Activated naive CD4-positive, alpha-beta T cell treated with anti-CD3 and anti-CD28 coated beads, Interleukin-2, amount 50 U/mL, for 24 hours (primary cell): Measurements from ENCODE around the gene MAB21L3.

Experiments
- H3K27ac Mint-ChIP-seq: one replicate; pipeline ENCODE4 v1.8.0; 2021; ENCODE audit warnings: mild to moderate bottlenecking, mixed read lengths
- H3K27me3 Mint-ChIP-seq: one replicate; pipeline ENCODE4 v1.8.0; 2021; ENCODE audit warnings: mixed read lengths
- H3K36me3 Mint-ChIP-seq: one replicate; pipeline ENCODE4 v1.8.0; 2021; ENCODE audit warnings: mixed read lengths
- H3K4me1 Mint-ChIP-seq: one replicate; pipeline ENCODE4 v1.8.0; 2021; ENCODE audit warnings: mixed read lengths
- H3K4me3 Mint-ChIP-seq: one replicate; pipeline ENCODE4 v1.8.0; 2021; ENCODE audit warnings: mild to moderate bottlenecking, mixed read lengths
- H3K9me3 Mint-ChIP-seq: one replicate; pipeline ENCODE4 v1.8.0; 2021; ENCODE audit warnings: mixed read lengths

MAB21L3 gene

DNA sequence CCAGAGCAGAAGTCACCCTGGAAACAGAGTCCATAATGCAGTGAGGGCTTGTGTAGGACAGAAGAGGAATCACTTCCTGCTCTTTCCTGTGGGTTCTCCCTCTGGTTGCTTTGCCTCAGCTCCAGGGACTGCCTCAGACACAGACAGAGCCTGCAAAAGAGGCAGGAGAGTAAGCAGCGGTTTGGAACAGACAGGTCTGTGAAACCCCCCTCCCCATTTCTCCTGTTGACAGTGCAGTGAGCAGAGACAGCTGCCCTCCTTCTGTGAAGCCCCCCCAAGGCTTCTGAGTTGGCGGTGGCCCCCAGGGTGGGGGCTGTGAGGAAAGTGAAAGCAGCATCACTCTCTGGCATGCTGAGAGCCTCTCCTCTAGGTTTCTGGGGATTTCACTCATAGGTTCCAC is 53.0 kb downstream of the MAB21L3 start:
- Mint-ChIP-seq H3K9me3 (no peaks in the 10 kb centered on the region), H3K27ac (no peak overlapping the region), H3K4me1 (peaks cover 18% of the 10 kb centered on the region), H3K36me3 (no peaks in the 10 kb centered on the region), H3K27me3 (no peaks in the 10 kb centered on the region), H3K4me3 (no peak overlapping the region)

DNA sequence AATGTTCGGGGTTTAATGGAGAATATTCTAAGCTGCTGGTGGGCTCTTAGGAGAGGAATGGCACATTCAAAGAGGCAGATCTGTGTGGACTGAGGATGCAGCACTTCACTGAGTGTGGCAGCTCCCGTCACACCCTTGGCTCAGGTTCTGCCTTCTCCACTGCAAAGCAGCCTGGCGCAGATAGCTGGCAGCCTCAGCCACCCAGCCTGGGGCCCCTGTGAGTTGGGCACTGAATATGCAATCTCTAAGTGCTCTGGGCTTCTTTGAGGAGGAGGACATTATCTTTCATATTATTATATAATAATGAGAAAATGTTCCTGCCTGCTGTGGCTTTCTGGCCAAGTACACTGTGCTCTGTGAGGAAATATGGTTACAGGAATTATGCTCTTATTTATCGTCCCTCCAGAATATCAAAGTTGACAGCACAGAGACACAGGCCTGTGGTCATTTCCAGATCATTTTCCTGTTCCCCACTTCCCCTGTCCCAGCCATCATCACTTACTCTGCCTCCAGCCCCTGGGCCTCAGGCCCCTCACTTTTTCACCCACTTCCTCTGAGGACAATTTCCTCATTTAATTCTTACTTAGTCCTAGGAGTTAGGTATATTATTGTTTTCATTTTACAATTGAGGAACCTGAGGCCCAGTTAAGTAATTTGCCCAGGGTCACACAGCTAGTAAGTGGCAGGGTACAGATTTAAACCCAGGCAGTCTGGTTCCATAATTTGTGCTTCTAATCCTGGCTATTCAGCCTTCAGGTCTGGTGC is 53.6 kb downstream of the MAB21L3 start:
- H3K4me3 Mint-ChIP-seq, result no peak overlapping the region
- no peaks in the 10 kb centered on the region for H3K9me3 Mint-ChIP-seq
- peaks cover 20% of the 10 kb centered on the region for H3K4me1 Mint-ChIP-seq
- no peak overlapping the region for H3K27ac Mint-ChIP-seq
- no peaks in the 10 kb centered on the region for H3K27me3 Mint-ChIP-seq
- no peaks in the 10 kb centered on the region for H3K36me3 Mint-ChIP-seq

DNA sequence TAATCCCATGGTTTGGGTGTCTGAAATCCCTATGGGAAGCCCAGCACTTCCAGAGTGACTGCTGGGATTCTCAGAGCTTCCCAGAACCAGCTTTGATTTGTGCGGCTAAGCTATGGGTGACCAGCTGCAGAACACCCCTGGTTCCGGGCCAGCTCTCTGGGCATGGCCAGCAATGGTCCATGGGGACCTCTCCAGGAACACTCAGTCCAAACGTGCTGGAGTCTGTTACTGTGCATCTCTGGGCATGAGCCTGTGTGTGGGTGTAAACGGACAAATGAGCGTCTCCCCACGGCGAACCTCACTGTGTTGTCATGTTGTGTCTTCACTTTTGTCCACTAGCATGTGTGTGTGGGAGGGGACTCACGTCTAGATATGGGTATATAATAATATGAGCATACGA is 54.4 kb downstream of the MAB21L3 start:
- no peaks in the 10 kb centered on the region for H3K36me3 Mint-ChIP-seq
- H3K27me3 Mint-ChIP-seq, result no peaks in the 10 kb centered on the region
- no peaks in the 10 kb centered on the region for H3K9me3 Mint-ChIP-seq
- peaks cover 20% of the 10 kb centered on the region for H3K4me1 Mint-ChIP-seq
- H3K27ac Mint-ChIP-seq, result no peak overlapping the region
- H3K4me3 Mint-ChIP-seq, result no peak overlapping the region

DNA sequence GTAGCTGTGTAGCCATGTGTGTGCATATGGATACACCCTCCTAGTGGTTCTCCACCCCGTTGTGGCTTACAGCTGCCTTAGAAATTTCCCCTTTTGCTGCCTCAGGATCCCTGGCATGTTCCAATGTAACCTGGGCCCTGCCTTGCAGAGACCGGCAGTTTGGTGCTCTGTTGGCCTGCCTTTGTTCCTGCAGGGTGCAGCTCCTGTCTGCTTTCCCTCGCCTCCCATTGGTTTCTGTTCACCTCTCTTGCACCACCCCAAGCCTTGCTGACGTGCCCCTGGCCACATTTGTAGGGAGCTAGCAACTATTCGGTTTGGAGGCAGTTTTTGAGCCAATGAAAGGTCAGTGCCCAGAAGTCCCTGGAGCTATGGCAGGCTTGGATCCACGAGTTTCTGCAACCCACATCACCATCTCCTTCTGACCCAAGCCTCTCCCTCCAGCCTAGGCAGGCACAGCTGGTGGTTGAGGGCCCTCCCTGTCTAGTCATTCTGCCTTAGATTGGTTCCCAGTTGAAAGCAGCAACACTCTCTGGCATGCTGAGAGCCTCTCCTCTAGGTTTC is 54.9 kb downstream of the MAB21L3 start:
- Mint-ChIP-seq H3K4me1 (peaks cover 20% of the 10 kb centered on the region), H3K4me3 (no peak overlapping the region), H3K27me3 (no peaks in the 10 kb centered on the region), H3K9me3 (no peaks in the 10 kb centered on the region), H3K27ac (no peak overlapping the region), H3K36me3 (no peaks in the 10 kb centered on the region)

DNA sequence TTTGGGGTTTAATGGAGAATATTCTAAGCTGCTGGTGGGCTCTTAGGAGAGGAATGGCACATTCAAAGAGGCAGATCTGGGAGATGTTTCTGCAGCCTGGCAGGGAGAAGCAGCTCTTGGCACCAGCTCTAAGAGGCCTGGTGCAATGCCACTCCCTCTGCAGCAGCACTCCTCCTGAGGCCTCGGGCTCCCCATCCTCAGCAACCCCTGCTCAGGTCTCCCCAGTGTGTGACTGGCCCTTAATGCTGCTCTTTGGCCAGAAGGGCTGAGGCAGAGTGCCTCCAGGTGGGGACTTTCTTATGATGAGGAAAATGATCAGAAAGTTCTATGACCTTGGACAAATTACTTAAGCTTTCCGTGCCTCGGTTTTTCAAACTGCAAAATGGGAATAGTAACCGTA is 55.5 kb downstream of the MAB21L3 start:
- peaks cover 20% of the 10 kb centered on the region for H3K4me1 Mint-ChIP-seq
- H3K9me3 Mint-ChIP-seq, result no peaks in the 10 kb centered on the region
- no peak overlapping the region for H3K4me3 Mint-ChIP-seq
- no peaks in the 10 kb centered on the region for H3K27me3 Mint-ChIP-seq
- H3K27ac Mint-ChIP-seq, result no peak overlapping the region
- no peaks in the 10 kb centered on the region for H3K36me3 Mint-ChIP-seq

DNA sequence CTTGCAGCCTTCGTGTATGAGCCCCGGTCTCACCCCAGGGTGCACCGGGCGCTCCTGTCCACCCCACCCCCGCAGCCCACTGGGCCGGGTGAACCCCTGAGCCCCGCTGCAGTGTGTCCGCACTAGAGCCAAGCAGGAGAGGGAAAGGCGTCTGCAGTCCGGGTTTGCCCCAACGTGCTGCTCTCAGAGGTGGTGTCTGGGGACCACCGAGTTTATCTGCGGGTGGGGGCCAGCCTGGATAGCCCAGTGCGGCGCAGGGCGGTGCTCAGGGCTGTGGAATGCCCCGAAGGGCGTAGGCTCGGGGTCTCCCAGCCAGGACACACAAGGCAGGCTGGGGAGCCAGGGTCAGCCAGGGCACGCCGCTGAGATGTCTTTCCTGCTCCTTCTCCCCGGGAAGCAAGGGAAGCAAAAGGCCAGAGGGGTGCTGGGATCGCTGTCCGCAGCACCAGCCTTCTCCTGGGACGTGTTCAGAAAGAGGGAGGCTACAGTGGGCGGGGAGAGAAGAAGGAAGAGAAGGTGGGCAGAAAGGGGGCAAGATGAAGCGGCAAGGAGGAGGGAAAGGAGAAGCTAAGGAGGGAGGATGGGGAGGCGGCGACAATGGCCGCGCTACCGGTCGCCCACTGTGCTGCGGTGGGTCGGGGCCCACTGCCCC is 56.6 kb downstream of the MAB21L3 start:
- Mint-ChIP-seq H3K4me1 (peaks cover 20% of the 10 kb centered on the region), H3K4me3 (peak overlapping the region; percentile 77), H3K9me3 (no peaks in the 10 kb centered on the region), H3K27me3 (no peaks in the 10 kb centered on the region), H3K27ac (peak overlapping the region; percentile 49), H3K36me3 (no peaks in the 10 kb centered on the region)

DNA sequence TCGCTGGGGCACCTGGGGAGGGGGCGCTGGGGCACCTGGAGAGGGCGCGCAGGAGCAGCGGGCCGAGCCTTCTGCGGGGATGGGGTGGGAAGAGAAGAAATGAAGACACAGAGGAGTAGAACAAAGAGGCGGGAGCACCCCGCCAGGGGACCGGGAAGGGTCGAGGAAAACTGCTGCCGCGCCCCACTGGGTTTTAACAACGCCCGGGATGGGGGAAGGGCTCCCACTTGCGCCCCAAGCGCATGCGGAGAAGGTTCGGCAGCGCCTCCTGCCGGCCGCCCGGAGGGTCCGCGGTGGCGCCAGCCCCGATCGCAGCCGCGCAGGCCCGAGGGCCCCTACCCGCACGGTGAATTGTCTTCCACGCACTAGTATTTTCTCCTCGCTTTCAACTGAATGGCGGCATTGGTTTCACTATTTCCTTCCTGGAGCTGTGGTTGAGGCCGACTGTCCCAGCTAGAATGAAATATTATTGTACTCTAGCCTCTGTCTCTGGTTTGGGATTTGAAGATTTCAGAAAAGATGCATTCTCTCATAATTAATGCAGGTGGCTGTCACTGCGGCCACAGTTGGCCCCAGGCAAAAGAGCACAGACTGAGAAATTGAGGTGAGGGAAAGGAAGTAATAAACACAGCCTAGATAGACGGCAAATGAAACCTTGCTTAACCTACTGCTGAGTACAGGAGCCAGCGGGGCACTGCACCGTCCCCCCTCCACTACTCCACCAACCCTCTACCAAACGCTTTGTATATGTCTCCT is 57.3 kb downstream of the MAB21L3 start:
- Mint-ChIP-seq H3K4me3 (peak overlapping the region; percentile 77), H3K27ac (peak overlapping the region; percentile 63), H3K9me3 (no peaks in the 10 kb centered on the region), H3K36me3 (no peaks in the 10 kb centered on the region), H3K4me1 (peaks cover 20% of the 10 kb centered on the region), H3K27me3 (no peaks in the 10 kb centered on the region)

DNA sequence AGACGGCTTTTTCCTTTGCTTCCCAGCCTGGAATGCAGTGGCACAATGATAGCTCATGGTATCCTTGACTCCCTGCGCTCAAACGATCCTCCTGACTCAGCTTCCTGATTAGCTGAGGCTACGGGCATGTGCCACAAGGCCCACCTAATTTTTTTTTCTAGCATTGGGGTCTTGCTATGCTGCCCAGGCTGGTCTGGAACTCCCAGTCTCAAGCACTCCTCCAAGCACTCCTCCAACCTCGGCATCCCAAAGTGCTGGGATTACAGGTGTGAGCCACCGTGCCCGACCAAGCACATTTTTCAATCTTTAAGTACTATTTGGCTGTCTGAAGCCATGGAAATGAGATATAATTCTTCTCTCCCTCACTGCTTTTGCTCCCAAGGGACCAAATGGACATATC is 58.7 kb downstream of the MAB21L3 start:
- Mint-ChIP-seq H3K27ac (no peak overlapping the region), H3K4me1 (peaks cover 20% of the 10 kb centered on the region), H3K9me3 (no peaks in the 10 kb centered on the region)

DNA sequence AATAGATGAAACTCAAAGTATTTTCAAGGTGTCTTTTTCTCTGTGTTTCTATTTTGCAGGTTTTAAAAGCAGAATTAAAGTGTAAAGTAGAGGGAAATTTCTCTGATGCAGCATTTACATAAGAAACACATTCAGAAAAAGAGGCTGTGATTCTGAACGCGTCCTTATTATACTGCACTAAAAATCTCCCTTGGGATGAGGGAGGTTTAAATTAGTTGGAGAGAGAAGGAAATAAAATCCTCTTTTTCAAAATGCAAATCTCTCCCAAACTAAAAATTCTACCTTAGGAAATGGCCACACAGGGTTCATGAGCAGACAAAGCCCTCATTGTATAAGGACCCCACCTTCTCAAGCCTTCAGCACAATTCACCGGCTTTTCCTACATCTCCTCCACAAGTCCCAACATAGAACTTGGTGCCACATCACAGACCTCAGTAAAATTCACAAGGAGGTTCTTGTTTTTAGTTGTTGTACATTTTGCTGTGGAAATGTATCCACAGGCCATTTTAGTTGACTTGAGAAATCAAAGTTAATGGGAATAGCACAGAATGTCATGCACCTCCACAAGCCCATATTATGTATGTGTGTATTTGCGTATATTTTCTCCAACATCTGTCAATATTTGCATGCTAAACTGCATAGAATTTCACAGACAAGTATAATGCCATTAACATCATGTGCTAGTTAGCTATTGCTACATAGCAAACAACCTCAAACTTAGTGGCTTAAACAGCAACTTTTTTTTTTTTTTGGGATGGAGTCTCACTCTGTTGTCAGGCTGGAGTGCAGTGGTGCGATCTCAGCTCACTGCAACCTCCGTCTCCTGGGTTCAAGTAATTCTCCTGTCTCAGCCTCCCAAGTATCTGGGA is 59.8 kb downstream of the MAB21L3 start:
- Mint-ChIP-seq H3K36me3 (no peaks in the 10 kb centered on the region), H3K4me1 (peaks cover 20% of the 10 kb centered on the region), H3K9me3 (no peaks in the 10 kb centered on the region), H3K27ac (no peak overlapping the region), H3K4me3 (no peak overlapping the region), H3K27me3 (no peaks in the 10 kb centered on the region)

More for the DNA sequence above, 58.7 kb downstream of the MAB21L3 start:
- Mint-ChIP-seq H3K36me3 (no peaks in the 10 kb centered on the region), H3K27me3 (no peaks in the 10 kb centered on the region), H3K4me3 (no peak overlapping the region)

DNA sequence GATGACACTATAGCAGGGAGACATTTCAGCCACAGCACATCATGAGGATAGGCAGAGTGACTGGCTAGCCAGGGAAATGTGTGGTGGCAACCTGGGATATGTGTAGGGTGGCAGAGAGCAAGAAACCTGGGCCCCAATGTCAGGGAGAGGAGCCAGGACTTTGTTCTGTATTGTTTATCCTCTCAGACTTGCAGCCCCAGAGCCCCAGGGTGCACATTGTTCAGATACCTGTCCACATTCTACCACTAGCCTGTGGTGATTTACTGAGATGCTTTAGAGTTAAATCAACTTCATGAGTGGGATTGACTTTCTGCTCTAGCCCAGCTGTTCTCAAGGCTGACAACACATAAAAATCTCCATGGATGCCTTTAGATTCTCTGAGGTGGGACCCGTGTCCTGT is 61.5 kb downstream of the MAB21L3 start:
- H3K27ac Mint-ChIP-seq, result no peak overlapping the region
- no peaks in the 10 kb centered on the region for H3K36me3 Mint-ChIP-seq
- H3K4me1 Mint-ChIP-seq, result peaks cover 13% of the 10 kb centered on the region
- H3K27me3 Mint-ChIP-seq, result no peaks in the 10 kb centered on the region
- no peak overlapping the region for H3K4me3 Mint-ChIP-seq
- H3K9me3 Mint-ChIP-seq, result no peaks in the 10 kb centered on the region

DNA sequence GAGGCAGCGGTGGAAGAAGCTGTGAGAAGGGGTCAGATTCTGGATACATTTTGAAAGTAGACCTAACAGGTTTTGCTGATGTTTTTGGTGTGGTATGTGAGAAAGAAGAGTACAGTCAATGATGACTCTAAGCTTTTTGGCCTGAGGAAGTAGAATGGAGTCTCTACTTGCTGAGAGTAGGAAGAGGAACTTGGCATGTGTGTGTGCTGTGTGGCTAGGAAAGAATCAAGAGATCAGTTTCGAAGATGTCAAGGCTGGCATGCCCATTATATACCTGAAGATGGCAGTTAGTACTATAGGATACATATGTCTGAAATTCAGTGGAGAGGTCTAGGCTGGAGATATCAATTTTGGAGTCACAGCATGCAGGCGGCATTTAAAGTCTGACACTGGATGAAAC is 64.4 kb downstream of the MAB21L3 start:
- Mint-ChIP-seq H3K27ac (no peak overlapping the region), H3K27me3 (no peaks in the 10 kb centered on the region), H3K4me1 (no peaks in the 10 kb centered on the region), H3K36me3 (no peaks in the 10 kb centered on the region), H3K4me3 (no peak overlapping the region), H3K9me3 (no peaks in the 10 kb centered on the region)

DNA sequence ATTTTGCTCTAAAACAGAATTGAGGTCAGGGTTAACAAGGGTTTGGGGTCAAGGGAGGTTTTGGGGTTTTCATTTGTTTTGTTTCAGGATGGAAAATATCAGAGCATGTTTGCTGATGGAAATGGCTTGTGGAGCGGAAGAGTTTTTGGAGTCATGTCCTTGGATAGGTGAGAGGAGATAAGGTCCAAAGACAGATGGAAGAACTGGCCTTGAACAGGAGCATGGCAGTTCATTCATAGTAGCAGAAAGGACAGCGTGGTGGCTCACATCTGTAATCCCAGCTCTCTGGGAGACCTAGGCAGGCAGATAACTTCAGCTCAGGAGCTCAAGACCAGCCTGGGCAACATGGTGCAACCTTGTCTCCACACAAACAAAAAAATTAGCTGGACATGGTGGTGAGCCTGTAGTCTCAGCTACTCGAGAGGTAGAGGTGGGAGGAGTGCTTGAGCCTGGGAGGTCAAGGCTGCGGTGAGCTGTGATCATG is 65.1 kb downstream of the MAB21L3 start:
- no peaks in the 10 kb centered on the region for H3K36me3 Mint-ChIP-seq
- H3K27ac Mint-ChIP-seq, result no peak overlapping the region
- H3K9me3 Mint-ChIP-seq, result no peaks in the 10 kb centered on the region
- no peaks in the 10 kb centered on the region for H3K27me3 Mint-ChIP-seq
- no peak overlapping the region for H3K4me3 Mint-ChIP-seq
- no peaks in the 10 kb centered on the region for H3K4me1 Mint-ChIP-seq

DNA sequence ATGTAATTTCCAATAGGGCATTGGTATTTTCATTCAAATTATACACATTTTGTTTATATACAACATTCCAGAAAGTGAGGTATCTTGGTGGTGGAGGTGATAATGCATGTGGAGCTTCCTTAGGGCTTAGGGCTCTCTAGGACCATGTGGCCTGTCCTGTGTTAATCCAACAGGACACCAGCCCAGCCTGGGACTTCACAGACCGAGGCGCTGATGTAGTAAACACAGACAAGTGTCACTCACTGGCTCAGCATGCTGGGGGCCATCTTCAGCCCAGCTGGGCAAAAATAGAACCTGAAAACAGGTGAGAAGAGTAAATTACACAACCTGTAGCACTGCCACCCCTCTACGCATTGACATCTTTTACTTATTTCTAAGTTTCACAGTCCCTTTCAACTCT is 66.7 kb downstream of the MAB21L3 start:
- no peak overlapping the region for H3K4me3 Mint-ChIP-seq
- H3K36me3 Mint-ChIP-seq, result no peaks in the 10 kb centered on the region
- no peak overlapping the region for H3K27ac Mint-ChIP-seq
- H3K4me1 Mint-ChIP-seq, result no peaks in the 10 kb centered on the region
- H3K9me3 Mint-ChIP-seq, result no peaks in the 10 kb centered on the region
- H3K27me3 Mint-ChIP-seq, result no peaks in the 10 kb centered on the region

DNA sequence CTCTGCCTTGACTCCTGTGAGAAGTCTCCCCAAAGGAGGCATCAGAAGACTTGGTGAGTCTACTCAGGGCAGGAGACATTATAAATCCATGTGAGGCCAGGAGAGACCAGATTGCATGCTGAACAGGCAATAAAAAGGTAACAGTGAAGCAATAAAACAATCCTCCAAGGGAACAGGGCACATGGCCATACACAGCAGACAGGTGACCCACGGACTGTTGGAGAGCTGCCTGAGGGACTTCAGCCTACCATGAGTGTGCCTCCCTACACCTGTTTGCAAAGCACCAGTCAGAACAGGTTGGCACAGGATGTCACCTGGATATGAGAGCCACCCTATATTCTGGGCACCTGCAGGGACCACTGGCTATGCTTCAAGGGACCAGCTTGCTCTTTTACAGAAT is 67.6 kb downstream of the MAB21L3 start:
- no peaks in the 10 kb centered on the region for H3K9me3 Mint-ChIP-seq
- H3K4me3 Mint-ChIP-seq, result no peak overlapping the region
- H3K27ac Mint-ChIP-seq, result no peak overlapping the region
- no peaks in the 10 kb centered on the region for H3K4me1 Mint-ChIP-seq
- no peaks in the 10 kb centered on the region for H3K27me3 Mint-ChIP-seq
- no peaks in the 10 kb centered on the region for H3K36me3 Mint-ChIP-seq

DNA sequence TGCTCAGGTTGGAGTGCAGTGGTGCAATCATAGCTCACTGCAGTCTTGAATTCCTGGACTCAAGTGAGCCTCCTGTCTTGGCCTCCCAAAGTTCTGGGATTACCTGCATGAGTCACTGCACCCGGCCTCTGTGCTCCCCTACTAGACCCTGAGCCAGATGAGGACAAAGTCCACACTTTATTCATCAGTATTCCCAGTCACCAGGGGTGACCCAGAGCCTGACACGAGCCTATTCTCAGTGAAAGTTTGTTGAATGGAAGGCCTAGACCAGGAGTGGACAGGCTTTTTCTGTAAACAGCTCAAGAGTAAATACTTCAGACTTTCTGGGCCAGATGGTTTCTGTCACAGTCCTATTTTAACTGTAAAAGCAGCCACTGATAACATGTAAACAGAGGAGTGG is 68.2 kb downstream of the MAB21L3 start:
- Mint-ChIP-seq H3K27me3 (no peaks in the 10 kb centered on the region), H3K4me3 (no peak overlapping the region), H3K27ac (no peak overlapping the region), H3K9me3 (no peaks in the 10 kb centered on the region), H3K36me3 (no peaks in the 10 kb centered on the region), H3K4me1 (no peaks in the 10 kb centered on the region)
